Esophagus muscularis mucosa (tissue), 4 donors: ENCODE data around the gene SHH. TPM values are rescaled to one million over a fixed set of nuclear protein-coding genes. Genes with fewer than 3 reads are reported as not detected.

Experiments
- DNase-seq: peaks from one replicate; pipeline ENCODE4 v3.0.0-alpha.2; 2017; ENCODE audit errors: extremely low spot score
- H3K27ac ChIP-seq, 4 donors: fragments of 200-600 bp; sonication (generic); replicated peaks in 1 of 4; 1 replicate in 3 of 4; 2 replicates in 1 of 4; pipeline ENCODE4 v1.5.1; 2016 to 2019; ENCODE audit warnings: mild to moderate bottlenecking in 1 of 4
- H3K27me3 ChIP-seq, 4 donors: fragments of 200-600 bp; sonication (generic); one replicate each; pipeline versions ENCODE4 v1.5.1 to v1.6.0; 2016 to 2019
- H3K36me3 ChIP-seq, 4 donors: fragments of 200-600 bp; sonication (generic); one replicate each; pipeline ENCODE4 v1.5.1; 2016 to 2019
- H3K4me1 ChIP-seq, 4 donors: fragments of 200-600 bp; sonication (generic); one replicate each; pipeline ENCODE4 v1.5.1; 2016 to 2019
- H3K4me3 ChIP-seq, 4 donors: fragments of 200-600 bp; sonication (generic); 1 replicate in 2 of 4; 2 replicates in 2 of 4; pipeline ENCODE4 v1.5.1; 2016 to 2019; ENCODE audit warnings: mild to moderate bottlenecking in 4 of 4, moderate library complexity in 1 of 4
- H3K9me3 ChIP-seq, 4 donors: fragments of 200-600 bp; sonication (generic); 1 replicate in 3 of 4; 2 replicates in 1 of 4; pipeline ENCODE4 v1.5.1; 2016 to 2019
- EP300 ChIP-seq: sonication (generic); formaldehyde crosslinking; IDR thresholded peaks from one replicate; pipeline ENCODE4 v1.6.1; 2017; ENCODE audit warnings: antibody characterized with exemption
- POLR2A ChIP-seq: fragments of 450-650 bp; IDR thresholded peaks from one replicate; pipeline ENCODE4 v1.6.1; 2017; ENCODE audit warnings: antibody characterized with exemption, moderate library complexity, mild to moderate bottlenecking, low read depth
- POLR2AphosphoS5 ChIP-seq, 2 donors: sonication (generic); formaldehyde crosslinking; IDR thresholded peaks; one replicate each; pipeline ENCODE4 v1.6.1; 2017; ENCODE audit warnings: antibody characterized with exemption in 2 of 2
- WGBS: methylation state at CpG from one replicate; pipeline ENCODE4 v1.1.5; 2018; 5-methylcytosine and 5-hydroxymethylcytosine counted together
- intact Hi-C: fragments of 100-400 bp; cut with DNase I; formaldehyde crosslinking; loops from one replicate; pipeline ENCODE4 v1.15.1; 2023
- total RNA-seq, 4 donors: library from RNA; depleted of rRNA; stranded (reverse); fragments of >200 nt; gene quantifications; one replicate each; pipeline versions ENCODE4 v1.1.0 to v1.2.1, GENCODE V29; 2016
- TF ChIP-seq, protein P1 (sequence below), 3 experiments: fragments of 200-600 bp in 2 of 3; fragments of 450-650 bp in 1 of 3; sonication (generic) in 2 of 3; IDR thresholded peaks; one replicate each; pipeline ENCODE4 v1.5.1; 2017 to 2019; ENCODE audit warnings: antibody characterized with exemption in 3 of 3, mild to moderate bottlenecking in 2 of 3, moderate library complexity in 1 of 3

Gene SHH
- total RNA-seq, 4 donors from 2014 or later, result not detected

DNA sequence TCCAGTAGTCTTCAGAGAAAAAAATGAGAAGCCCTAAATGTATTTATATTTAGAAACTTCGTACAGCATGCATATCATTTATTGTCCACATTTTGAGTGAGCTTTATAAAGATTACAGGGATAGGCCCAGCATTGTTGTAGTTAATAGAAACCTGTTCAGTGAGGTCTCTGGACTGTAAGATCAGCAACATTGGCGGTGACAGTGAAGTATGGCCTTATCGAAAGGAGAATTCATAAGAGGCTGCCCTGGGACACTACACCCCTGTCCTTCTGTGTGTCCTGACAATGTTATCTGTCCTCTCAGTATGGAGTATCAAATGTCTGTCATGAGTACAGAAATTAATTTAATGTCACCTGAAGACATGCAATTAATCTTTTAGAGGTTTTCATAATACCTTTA, 57.2 kb downstream of the SHH start:
- Histone ChIP-seq H3K27ac (no peak overlapping the region), H3K36me3 (peaks cover 0 to 9% (median 5%) of the 10 kb centered on the region in 4 donors), H3K4me3 (no peak overlapping the region), H3K27me3 (no peaks in the 10 kb centered on the region), H3K9me3 (no peaks in the 10 kb centered on the region), H3K4me1 (peaks cover 30 to 52% (median 45%) of the 10 kb centered on the region in 4 donors)
- 95% methylated on average over 3 of the region's 3 CpGs for WGBS
- intact Hi-C loops, result no loop called here
- no peak for DNase-seq
- TF ChIP-seq POLR2A (no peak), POLR2AphosphoS5 (IDR thresholded peaks at IDR 0.05) (no peak), EP300 (no peak)
- TF ChIP-seq, protein P1, sequence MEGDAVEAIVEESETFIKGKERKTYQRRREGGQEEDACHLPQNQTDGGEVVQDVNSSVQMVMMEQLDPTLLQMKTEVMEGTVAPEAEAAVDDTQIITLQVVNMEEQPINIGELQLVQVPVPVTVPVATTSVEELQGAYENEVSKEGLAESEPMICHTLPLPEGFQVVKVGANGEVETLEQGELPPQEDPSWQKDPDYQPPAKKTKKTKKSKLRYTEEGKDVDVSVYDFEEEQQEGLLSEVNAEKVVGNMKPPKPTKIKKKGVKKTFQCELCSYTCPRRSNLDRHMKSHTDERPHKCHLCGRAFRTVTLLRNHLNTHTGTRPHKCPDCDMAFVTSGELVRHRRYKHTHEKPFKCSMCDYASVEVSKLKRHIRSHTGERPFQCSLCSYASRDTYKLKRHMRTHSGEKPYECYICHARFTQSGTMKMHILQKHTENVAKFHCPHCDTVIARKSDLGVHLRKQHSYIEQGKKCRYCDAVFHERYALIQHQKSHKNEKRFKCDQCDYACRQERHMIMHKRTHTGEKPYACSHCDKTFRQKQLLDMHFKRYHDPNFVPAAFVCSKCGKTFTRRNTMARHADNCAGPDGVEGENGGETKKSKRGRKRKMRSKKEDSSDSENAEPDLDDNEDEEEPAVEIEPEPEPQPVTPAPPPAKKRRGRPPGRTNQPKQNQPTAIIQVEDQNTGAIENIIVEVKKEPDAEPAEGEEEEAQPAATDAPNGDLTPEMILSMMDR (IDR thresholded peaks at IDR 0.05), result no peak

DNA sequence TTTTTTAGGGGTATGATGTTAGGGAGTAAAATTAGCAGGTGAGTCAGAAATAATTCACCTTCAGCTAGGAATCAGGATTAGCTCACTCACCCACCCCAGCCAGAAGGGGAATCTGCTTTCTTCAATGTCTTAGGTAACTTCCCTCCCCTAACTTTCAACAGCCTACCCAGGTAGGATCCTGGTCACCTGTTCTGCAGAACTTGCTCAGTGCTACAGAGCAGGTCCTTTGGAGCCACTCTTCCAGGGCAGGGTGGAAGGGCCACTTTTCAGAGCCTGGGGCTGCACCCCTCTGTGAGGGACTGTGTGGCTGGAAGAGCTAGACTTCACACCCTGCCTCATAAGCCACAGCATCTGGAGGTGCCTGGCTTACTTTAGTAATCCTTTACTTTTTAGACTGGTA, 58.1 kb downstream of the SHH start:
- H3K9me3 ChIP-seq, result no peaks in the 10 kb centered on the region
- no peak overlapping the region for H3K27ac ChIP-seq
- no peaks in the 10 kb centered on the region for H3K27me3 ChIP-seq
- H3K4me3 ChIP-seq, result no peak overlapping the region
- TF ChIP-seq POLR2A (no peak), EP300 (no peak), POLR2AphosphoS5 (IDR thresholded peaks at IDR 0.05) (no peak)
- TF ChIP-seq, protein P1 (IDR thresholded peaks at IDR 0.05), result no peak
- DNase-seq, result no peak
- peaks cover 0 to 5% (median 2%) of the 10 kb centered on the region in 4 donors for H3K36me3 ChIP-seq
- peaks cover 30 to 60% (median 53%) of the 10 kb centered on the region in 4 donors for H3K4me1 ChIP-seq
- intact Hi-C loops, result no loop called here

DNA sequence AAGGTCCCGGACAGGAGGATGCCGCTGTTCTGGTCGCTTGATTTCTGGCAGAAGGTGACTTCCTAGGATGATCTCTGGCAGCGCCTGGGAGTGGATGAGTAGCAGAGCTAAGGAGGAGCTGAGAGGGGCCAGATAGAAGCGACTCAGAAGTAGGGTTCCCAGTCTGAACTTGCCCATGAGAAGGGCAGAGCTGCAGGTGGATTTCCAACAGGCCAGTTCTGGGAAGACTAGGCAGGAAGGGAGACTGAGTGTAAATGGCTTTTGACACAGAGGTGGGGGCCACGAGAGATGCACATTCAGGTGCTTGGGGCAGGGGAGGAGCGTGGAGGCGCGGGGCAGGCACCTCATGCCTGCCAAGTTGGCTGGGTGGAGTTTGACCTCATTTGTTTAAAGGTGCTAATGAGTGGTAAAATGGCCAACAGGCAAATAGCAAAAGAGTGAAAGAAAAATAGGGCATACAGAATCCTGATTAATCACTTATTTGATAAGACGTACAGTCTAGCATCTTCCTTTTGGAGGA, 58.8 kb downstream of the SHH start:
- Histone ChIP-seq H3K36me3 (peaks cover 0 to under 1% (median 0%) of the 10 kb centered on the region in 4 donors), H3K4me1 (peaks cover 30 to 66% (median 54%) of the 10 kb centered on the region in 4 donors), H3K4me3 (no peak overlapping the region), H3K27me3 (no peaks in the 10 kb centered on the region), H3K27ac (no peak overlapping the region), H3K9me3 (no peaks in the 10 kb centered on the region)
- TF ChIP-seq EP300 (no peak), POLR2A (no peak), POLR2AphosphoS5 (IDR thresholded peaks at IDR 0.05) (no peak)
- TF ChIP-seq, protein P1 (IDR thresholded peaks at IDR 0.05), result no peak
- WGBS, result 80% methylated on average over 10 of the region's 10 CpGs
- DNase-seq, result no peak
- intact Hi-C loops, result no loop called here

GRCh38 chr7:155752756-155753445, 59.4 kb downstream of the SHH start:
- DNase-seq, result no peak
- Histone ChIP-seq H3K4me1 (peaks cover 31 to 66% (median 54%) of the 10 kb centered on the region in 4 donors), H3K9me3 (no peaks in the 10 kb centered on the region), H3K27ac (no peak overlapping the region), H3K4me3 (no peak overlapping the region), H3K27me3 (no peaks in the 10 kb centered on the region), H3K36me3 (peaks cover 0 to 6% (median 0%) of the 10 kb centered on the region in 4 donors)
- intact Hi-C loops, result no loop called here
- TF ChIP-seq EP300 (no peak), POLR2AphosphoS5 (IDR thresholded peaks at IDR 0.05) (no peak), POLR2A (no peak)
- TF ChIP-seq, protein P1 (IDR thresholded peaks at IDR 0.05), result no peak
- 87% methylated on average over 9 of the region's 9 CpGs for WGBS
